ENCODE measurements around the gene ZSCAN20. TPM values are rescaled to one million over a fixed set of nuclear protein-coding genes. Genes with fewer than 3 reads are reported as not detected.

The ZSCAN20 gene
- total and polyA plus RNA-seq, 12 donors = 0.84 to 12.7 (median 4.1) TPM

GRCh38 chr1:33532250-33532649, 59.8 kb downstream of the ZSCAN20 start:
- Histone ChIP-seq H3K4me3 (no peak overlapping the region), H3K27ac (no peak overlapping the region), H3K9me3 (replicated peaks in 1 of 3) (no peaks in the 10 kb centered on the region), H3K36me3 (replicated peaks in 1 of 2) (no peaks in the 10 kb centered on the region), H3K4me1 (replicated peaks in 1 of 2) (no peaks in the 10 kb centered on the region), H3K27me3 (no peaks in the 10 kb centered on the region)
- no peak for DNase-seq
- TF ChIP-seq CTCF (IDR thresholded peaks at IDR 0.05) (no peak), POLR2A (IDR thresholded peaks at IDR 0.05) (no peak)
- WGBS, 4 donors = 77 to 88% (median 78%) methylated on average over 3 of the region's 3 CpGs
- intact Hi-C loops (cut with DNase I) = no loop called here

DNA sequence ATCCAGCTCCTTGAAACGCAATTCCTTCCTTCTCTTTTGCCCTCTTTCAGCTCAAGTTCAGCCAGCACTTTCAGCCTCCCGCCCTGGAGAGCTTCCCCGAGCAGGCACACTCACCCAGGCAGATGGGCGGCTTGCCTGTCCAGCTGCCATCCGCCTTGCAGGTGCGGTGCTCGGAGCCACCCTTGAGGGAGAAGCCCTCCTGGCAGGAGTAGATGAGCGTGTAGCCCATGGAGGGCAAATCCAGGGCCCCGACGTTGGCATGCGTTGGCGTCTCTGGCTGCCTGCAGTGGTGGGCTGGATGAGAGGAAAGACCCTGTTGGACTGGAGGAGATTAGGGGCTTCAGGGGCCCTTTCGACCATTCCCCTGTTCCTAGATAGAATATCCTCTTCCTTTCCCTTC, 60.5 kb downstream of the ZSCAN20 start:
- TF ChIP-seq POLR2A (IDR thresholded peaks at IDR 0.05) = no peak
- TF ChIP-seq CTCF (IDR thresholded peaks at IDR 0.05) = no peak
- Histone ChIP-seq H3K9me3 (replicated peaks in 1 of 3) (no peaks in the 10 kb centered on the region), H3K4me1 (replicated peaks in 1 of 2) (no peaks in the 10 kb centered on the region), H3K4me3 (no peak overlapping the region), H3K27ac (no peak overlapping the region), H3K36me3 (replicated peaks in 1 of 2) (no peaks in the 10 kb centered on the region), H3K27me3 (no peaks in the 10 kb centered on the region)
- intact Hi-C loops (cut with DNase I) = no loop called here
- 93 to 96% (median 95%) methylated on average over 10 to 13 of the region's 13 CpGs for WGBS, 4 donors
- DNase-seq = no peak

DNA sequence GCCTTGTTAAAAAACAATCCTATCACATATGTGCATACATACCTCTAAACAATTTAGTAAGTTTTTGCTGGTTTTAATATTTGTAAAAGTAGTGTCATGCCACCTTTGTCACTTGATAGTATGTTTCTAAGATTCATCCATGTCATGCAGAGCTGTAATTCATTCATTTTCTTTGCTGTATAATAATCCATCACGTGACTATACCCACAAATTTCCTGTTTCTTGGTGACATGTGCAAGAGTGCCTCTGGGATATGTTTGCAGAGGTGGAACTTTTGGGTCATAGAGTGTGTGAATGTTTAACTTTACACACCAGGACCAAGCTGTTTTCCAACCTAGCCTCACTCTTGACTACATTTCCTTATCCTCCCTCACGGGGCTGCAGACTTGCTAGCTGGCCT, 62.9 kb downstream of the ZSCAN20 start:
- TF ChIP-seq POLR2A (IDR thresholded peaks at IDR 0.05) (no peak), CTCF (IDR thresholded peaks at IDR 0.05) (no peak)
- no peaks in the 10 kb centered on the region for H3K36me3 ChIP-seq (replicated peaks in 1 of 2)
- intact Hi-C loops (cut with DNase I) = no loop called here
- no peaks in the 10 kb centered on the region for H3K4me1 ChIP-seq (replicated peaks in 1 of 2)
- no peaks in the 10 kb centered on the region for H3K9me3 ChIP-seq (replicated peaks in 1 of 3)
- no peaks in the 10 kb centered on the region for H3K27me3 ChIP-seq
- DNase-seq = no peak
- WGBS, 4 donors = 77 to 88% (median 84%) methylated on average over 2 of the region's 2 CpGs
- H3K4me3 ChIP-seq = no peak overlapping the region
- H3K27ac ChIP-seq = no peak overlapping the region

DNA sequence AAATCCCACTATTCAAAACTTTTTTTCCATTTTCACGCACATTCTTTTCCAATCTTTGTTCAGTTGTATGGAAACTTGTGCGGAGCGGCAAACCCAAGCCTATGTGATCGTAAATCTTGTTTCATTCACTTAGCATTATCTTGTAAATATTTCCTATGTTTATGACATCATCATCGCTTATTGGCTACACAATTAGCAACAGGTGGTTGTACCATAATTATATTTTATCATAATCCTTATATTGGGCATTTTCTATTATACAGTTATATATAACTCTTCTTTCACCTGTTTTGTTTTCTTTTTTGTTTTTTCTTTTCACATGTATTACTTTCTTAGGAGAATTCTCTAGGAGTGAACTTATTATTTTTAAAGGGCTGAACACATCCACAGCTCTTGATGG, 65.4 kb downstream of the ZSCAN20 start:
- intact Hi-C loops (cut with DNase I) = no loop called here
- Histone ChIP-seq H3K27me3 (no peaks in the 10 kb centered on the region), H3K9me3 (replicated peaks in 1 of 3) (no peaks in the 10 kb centered on the region), H3K27ac (no peak overlapping the region), H3K4me3 (no peak overlapping the region), H3K36me3 (replicated peaks in 1 of 2) (no peaks in the 10 kb centered on the region), H3K4me1 (replicated peaks in 1 of 2) (no peaks in the 10 kb centered on the region)
- TF ChIP-seq CTCF (IDR thresholded peaks at IDR 0.05) (no peak), POLR2A (IDR thresholded peaks at IDR 0.05) (no peak)
- 94 to 97% (median 96%) methylated on average over 5 of the region's 5 CpGs for WGBS, 4 donors
- DNase-seq = no peak
